ENCODE measurements around the gene BMP7.

- TF ChIP-seq POLR2A (IDR thresholded peaks at IDR 0.05) = no peak
- TF ChIP-seq CTCF (IDR thresholded peaks at IDR 0.05) = no peak
- TF ChIP-seq POLR2AphosphoS5 (IDR thresholded peaks at IDR 0.05; ENCODE audit: insufficient read depth in 1 of 2, low read depth in 1 of 2) = no peak
These were observed 9.8 kb upstream of the BMP7 start for GRCh38 chr20:57276221-57276620.
